T follicular helper cell (primary cell): Measurements from ENCODE around the gene CNP.

Experiments used
- DNase-seq: peaks from one replicate; pipeline ENCODE4 v3.0.0-alpha.2; 2020; ENCODE audit warnings: low read depth

Gene CNP

GRCh38 chr17:41942626-41943373, 23.8 kb upstream of the CNP start:
- no peak for DNase-seq

GRCh38 chr17:41943492-41943891, 23.1 kb upstream of the CNP start:
- no peak for DNase-seq

- DNase-seq, result no peak
Measured at GRCh38 chr17:41944943-41945342, 21.7 kb upstream of the CNP start.

GRCh38 chr17:41948762-41949460, 17.7 kb upstream of the CNP start:
- no peak for DNase-seq

- no peak for DNase-seq
Measured at GRCh38 chr17:41956522-41956921, 10.1 kb upstream of the CNP start.

- no peak for DNase-seq
Measured at GRCh38 chr17:41957031-41957868, 9.3 kb upstream of the CNP start.

- no peak for DNase-seq
Measured at GRCh38 chr17:41957869-41958439, 8.6 kb upstream of the CNP start.

GRCh38 chr17:41959030-41959335, 7.6 kb upstream of the CNP start:
- DNase-seq, result no peak

GRCh38 chr17:41959336-41960095, 7.1 kb upstream of the CNP start:
- DNase-seq, result no peak

GRCh38 chr17:41962111-41962510, 4.5 kb upstream of the CNP start:
- no peak for DNase-seq

- peak; percentile 58 for DNase-seq
Measured at GRCh38 chr17:41962768-41963434, 3.7 kb upstream of the CNP start.

GRCh38 chr17:41965694-41966462, 717 bp upstream of the CNP start:
- DNase-seq, result peak; percentile 54

GRCh38 chr17:41967141-41967920, 736 bp downstream of the CNP start:
- DNase-seq, result no peak

- DNase-seq, result no peak
Measured at GRCh38 chr17:41967921-41968578, 1.5 kb downstream of the CNP start.

GRCh38 chr17:41968676-41969075, 2.1 kb downstream of the CNP start:
- no peak for DNase-seq

- no peak for DNase-seq
Measured at GRCh38 chr17:41970901-41971331, 4.3 kb downstream of the CNP start.

- DNase-seq, result no peak
Measured at GRCh38 chr17:41971721-41972523, 5.3 kb downstream of the CNP start.
